ENCODE data around the gene ZSCAN30. TPM values are rescaled to one million over a fixed set of nuclear protein-coding genes. Genes with fewer than 3 reads are reported as not detected.

ZSCAN30 gene
- total RNA-seq, 2 donors from 2014 or later: 12.8 to 18.7 TPM

DNA sequence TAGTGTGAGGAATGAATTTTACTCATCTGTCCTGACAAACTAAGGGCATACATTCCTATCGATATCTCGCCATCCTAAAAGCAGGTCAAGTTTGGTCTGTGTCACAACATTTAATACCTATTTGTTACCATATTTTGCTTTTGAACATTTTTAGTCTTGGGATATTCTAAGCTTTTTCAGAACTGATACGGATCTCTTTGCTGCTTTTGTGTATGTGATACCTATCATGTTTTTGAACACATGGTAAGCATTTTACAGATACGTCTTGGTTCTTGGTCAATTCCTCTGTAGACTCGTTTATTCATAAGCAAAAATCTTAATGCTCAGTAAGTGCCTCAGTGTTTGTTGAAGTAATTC, 48.6 kb downstream of the ZSCAN30 start:
- Histone ChIP-seq H3K27me3 (no peaks in the 10 kb centered on the region), H3K27ac (peak overlapping the region; percentile 94 to 98), H3K4me3 (peak overlapping the region; percentile 67 to 79), H3K4me1 (peaks cover 0 to 10% of the 10 kb centered on the region in 2 donors), H3K36me3 (peaks cover 39% of the 10 kb centered on the region), H3K9me3 (no peaks in the 10 kb centered on the region)
- no peak for DNase-seq (ENCODE audit: low spot score)
- no peak for TF ChIP-seq CTCF (IDR thresholded peaks at IDR 0.05)

GRCh38 chr18:35240664-35241447, 49.2 kb downstream of the ZSCAN30 start, which contains the start of gene ZNF397:
ZNF397 (plus strand) TSS chr18:35241034; CDS start chr18:35242471, 1,437 bp downstream.
- Histone ChIP-seq H3K27me3 (no peaks in the 10 kb centered on the region), H3K36me3 (peaks cover 35% of the 10 kb centered on the region), H3K4me3 (peak within 1 kb of the TSS; percentile 67 to 79), H3K27ac (peak within 1 kb of the TSS; percentile 94 to 98), H3K9me3 (no peaks in the 10 kb centered on the region), H3K4me1 (peaks cover 0 to 10% of the 10 kb centered on the region in 2 donors)
- TF ChIP-seq CTCF (IDR thresholded peaks at IDR 0.05): no peak
- DNase-seq (ENCODE audit: low spot score): peak; percentile 98

DNA sequence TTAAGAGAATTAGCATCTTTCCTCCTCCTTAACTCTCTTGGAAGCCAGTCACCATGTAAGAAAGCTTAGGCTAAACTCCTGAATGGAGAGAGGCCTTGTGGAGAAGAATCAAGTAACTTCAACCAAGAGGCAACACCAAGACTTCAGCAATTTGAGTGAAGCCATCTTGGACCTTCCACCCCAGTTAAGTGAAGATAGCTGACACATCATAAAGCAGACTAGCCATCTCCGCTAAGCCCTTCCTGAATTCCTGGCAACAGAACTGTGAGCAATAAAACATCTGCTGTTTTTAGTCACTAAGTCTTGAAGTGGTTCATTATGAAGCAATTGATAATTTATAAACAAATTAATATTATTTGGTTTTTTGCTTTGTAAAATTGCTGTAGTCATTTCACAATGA, 50.7 kb downstream of the ZSCAN30 start:
- no peaks in the 10 kb centered on the region for H3K27me3 ChIP-seq
- H3K27ac ChIP-seq: no peak overlapping the region
- no peaks in the 10 kb centered on the region for H3K9me3 ChIP-seq
- no peak overlapping the region for H3K4me3 ChIP-seq
- peaks cover 19% of the 10 kb centered on the region for H3K36me3 ChIP-seq
- no peak for DNase-seq (ENCODE audit: low spot score)
- no peak for TF ChIP-seq CTCF (IDR thresholded peaks at IDR 0.05)
- peaks cover 0 to 10% of the 10 kb centered on the region in 2 donors for H3K4me1 ChIP-seq

GRCh38 chr18:35236571-35237363, 53.3 kb downstream of the ZSCAN30 start:
- no peaks in the 10 kb centered on the region for H3K27me3 ChIP-seq
- H3K36me3 ChIP-seq: no peaks in the 10 kb centered on the region
- H3K27ac ChIP-seq: no peak overlapping the region
- no peak for DNase-seq (ENCODE audit: low spot score)
- no peak for TF ChIP-seq CTCF (IDR thresholded peaks at IDR 0.05)
- peaks cover 0 to 4% of the 10 kb centered on the region in 2 donors for H3K4me1 ChIP-seq
- H3K4me3 ChIP-seq: no peak overlapping the region
- no peaks in the 10 kb centered on the region for H3K9me3 ChIP-seq

GRCh38 chr18:35231052-35231451, 59.0 kb downstream of the ZSCAN30 start:
- H3K36me3 ChIP-seq: no peaks in the 10 kb centered on the region
- H3K27me3 ChIP-seq: no peaks in the 10 kb centered on the region
- no peaks in the 10 kb centered on the region for H3K4me1 ChIP-seq
- peak overlapping the region in 1 of 2 donors; percentile 4 for H3K4me3 ChIP-seq
- peak; percentile 90 for DNase-seq (ENCODE audit: low spot score)
- H3K9me3 ChIP-seq: no peaks in the 10 kb centered on the region
- peak; percentile 84 to 98 for TF ChIP-seq CTCF (IDR thresholded peaks at IDR 0.05)
- H3K27ac ChIP-seq: no peak overlapping the region

Measured in right atrium auricular region (tissue), 2 donors.